ENCODE results near the gene OR1A2.

Gene OR1A2

DNA sequence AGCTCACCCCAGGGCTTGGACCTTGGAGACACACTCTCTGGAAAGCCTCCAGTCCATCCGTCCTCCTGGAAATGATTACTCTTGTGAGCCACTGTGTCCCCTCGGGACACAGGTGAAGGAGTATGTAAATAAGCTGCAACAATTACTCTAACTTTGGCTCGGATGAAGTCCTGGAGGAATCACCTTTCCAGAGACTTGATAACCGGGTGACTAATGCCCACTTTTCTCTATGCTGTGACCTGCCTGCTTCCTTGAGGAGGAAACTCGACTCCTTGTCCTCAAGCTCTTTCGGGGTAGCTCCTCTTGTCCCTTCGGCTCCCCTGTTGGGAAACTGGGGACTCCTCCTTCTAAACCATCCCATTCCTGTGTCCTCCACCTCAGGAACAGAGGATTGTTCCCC, 10.0 kb downstream of the OR1A2 start, which contains the start of gene OR1A1:
OR1A1 (plus strand) TSS at position 301 of the 400 bp plus-strand sequence. CDS start 7,954 bp downstream, outside the sequence.
- TF ChIP-seq TAF1 (IDR thresholded peaks at IDR 0.05; ENCODE audit: borderline replicate concordance, insufficient read depth, low read length) (no peak), SIN3A (IDR thresholded peaks at IDR 0.05; ENCODE audit: borderline replicate concordance, insufficient read depth, low read length) (no peak), POLR2AphosphoS5 (IDR thresholded peaks at IDR 0.05; ENCODE audit: low read depth, low read length) (no peak), FOXP2 (optimal IDR thresholded peaks at IDR 0.05; ENCODE audit: borderline replicate concordance, extremely low read depth, extremely low read length, insufficient read depth) (no peak)
- TF ChIP-seq, protein P1, sequence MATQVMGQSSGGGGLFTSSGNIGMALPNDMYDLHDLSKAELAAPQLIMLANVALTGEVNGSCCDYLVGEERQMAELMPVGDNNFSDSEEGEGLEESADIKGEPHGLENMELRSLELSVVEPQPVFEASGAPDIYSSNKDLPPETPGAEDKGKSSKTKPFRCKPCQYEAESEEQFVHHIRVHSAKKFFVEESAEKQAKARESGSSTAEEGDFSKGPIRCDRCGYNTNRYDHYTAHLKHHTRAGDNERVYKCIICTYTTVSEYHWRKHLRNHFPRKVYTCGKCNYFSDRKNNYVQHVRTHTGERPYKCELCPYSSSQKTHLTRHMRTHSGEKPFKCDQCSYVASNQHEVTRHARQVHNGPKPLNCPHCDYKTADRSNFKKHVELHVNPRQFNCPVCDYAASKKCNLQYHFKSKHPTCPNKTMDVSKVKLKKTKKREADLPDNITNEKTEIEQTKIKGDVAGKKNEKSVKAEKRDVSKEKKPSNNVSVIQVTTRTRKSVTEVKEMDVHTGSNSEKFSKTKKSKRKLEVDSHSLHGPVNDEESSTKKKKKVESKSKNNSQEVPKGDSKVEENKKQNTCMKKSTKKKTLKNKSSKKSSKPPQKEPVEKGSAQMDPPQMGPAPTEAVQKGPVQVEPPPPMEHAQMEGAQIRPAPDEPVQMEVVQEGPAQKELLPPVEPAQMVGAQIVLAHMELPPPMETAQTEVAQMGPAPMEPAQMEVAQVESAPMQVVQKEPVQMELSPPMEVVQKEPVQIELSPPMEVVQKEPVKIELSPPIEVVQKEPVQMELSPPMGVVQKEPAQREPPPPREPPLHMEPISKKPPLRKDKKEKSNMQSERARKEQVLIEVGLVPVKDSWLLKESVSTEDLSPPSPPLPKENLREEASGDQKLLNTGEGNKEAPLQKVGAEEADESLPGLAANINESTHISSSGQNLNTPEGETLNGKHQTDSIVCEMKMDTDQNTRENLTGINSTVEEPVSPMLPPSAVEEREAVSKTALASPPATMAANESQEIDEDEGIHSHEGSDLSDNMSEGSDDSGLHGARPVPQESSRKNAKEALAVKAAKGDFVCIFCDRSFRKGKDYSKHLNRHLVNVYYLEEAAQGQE (IDR thresholded peaks at IDR 0.05; ENCODE audit: insufficient read depth in 1 of 2, low read depth in 2 of 2, low read length in 2 of 2) = no peak

DNA sequence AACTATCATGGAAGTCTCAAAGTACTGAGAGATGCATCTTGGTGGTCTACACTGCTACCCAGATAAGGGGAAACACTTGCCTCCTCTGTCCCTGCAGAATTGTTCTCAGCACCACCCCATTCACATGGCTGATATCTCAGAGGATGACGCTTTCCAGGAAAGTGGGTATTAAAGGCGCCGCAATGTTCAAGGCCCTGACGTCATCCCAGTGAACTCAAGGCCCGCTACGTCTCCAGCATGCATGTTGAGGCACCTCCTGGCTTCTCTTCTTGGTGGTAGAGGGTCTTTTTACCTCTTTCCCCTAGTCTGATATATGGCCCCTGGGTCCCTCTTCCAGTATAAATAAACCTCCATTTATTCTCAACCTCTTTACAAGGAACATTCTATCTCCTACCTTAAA, 11.2 kb downstream of the OR1A2 start:
- TF ChIP-seq POLR2AphosphoS5 (IDR thresholded peaks at IDR 0.05; ENCODE audit: low read depth, low read length) (no peak), SIN3A (IDR thresholded peaks at IDR 0.05; ENCODE audit: borderline replicate concordance, insufficient read depth, low read length) (no peak), TAF1 (IDR thresholded peaks at IDR 0.05; ENCODE audit: borderline replicate concordance, insufficient read depth, low read length) (no peak), FOXP2 (optimal IDR thresholded peaks at IDR 0.05; ENCODE audit: borderline replicate concordance, extremely low read depth, extremely low read length, insufficient read depth) (no peak)
- TF ChIP-seq, protein P1 (IDR thresholded peaks at IDR 0.05; ENCODE audit: insufficient read depth in 1 of 2, low read depth in 2 of 2, low read length in 2 of 2) = no peak

DNA sequence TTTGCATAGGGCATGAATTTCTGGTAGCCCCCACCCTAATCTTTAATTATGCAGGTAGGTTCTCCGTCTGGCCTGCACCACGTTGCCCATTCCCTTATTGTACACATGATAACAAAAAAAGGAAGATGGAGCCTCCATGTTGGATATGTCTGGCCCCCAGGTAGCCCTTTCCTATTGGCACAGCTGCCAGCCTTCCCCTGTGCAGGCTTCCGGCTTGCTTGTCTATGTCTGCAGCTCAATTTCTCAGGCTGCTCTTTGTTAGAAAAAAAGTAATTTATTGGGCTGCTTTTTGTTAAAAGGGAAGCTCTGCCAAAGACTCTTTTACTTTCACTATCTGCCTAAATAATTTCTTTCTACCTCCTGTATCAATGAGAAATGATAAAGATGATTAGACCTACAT, 15.7 kb downstream of the OR1A2 start:
- TF ChIP-seq FOXP2 (optimal IDR thresholded peaks at IDR 0.05; ENCODE audit: borderline replicate concordance, extremely low read depth, extremely low read length, insufficient read depth) = no peak
- TF ChIP-seq, protein P1 (IDR thresholded peaks at IDR 0.05; ENCODE audit: insufficient read depth in 1 of 2, low read depth in 2 of 2, low read length in 2 of 2) = no peak
- TF ChIP-seq POLR2AphosphoS5 (IDR thresholded peaks at IDR 0.05; ENCODE audit: low read depth, low read length) = no peak
- no peak for TF ChIP-seq SIN3A (IDR thresholded peaks at IDR 0.05; ENCODE audit: borderline replicate concordance, insufficient read depth, low read length)
- no peak for TF ChIP-seq TAF1 (IDR thresholded peaks at IDR 0.05; ENCODE audit: borderline replicate concordance, insufficient read depth, low read length)

DNA sequence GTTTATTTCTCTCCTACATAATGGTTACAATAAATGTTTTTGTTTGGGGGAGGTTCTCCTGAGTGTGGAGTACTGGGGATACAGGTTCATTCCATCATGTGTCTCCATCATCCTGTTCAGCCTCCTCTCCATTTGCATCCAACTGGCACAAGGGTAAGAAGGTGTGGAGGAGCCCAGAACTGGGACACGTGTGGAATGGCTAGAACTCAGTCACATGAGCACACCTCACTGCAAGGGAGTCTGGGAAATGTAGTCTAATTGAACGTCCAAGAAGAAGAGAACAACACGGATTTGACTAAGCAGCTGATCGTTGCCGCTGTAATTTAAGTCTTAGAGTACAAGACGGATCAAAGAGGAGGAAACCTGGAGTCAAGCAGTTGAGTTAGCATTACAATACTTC, 16.3 kb downstream of the OR1A2 start:
- TF ChIP-seq TAF1 (IDR thresholded peaks at IDR 0.05; ENCODE audit: borderline replicate concordance, insufficient read depth, low read length) (no peak), FOXP2 (optimal IDR thresholded peaks at IDR 0.05; ENCODE audit: borderline replicate concordance, extremely low read depth, extremely low read length, insufficient read depth) (no peak), SIN3A (IDR thresholded peaks at IDR 0.05; ENCODE audit: borderline replicate concordance, insufficient read depth, low read length) (no peak), POLR2AphosphoS5 (IDR thresholded peaks at IDR 0.05; ENCODE audit: low read depth, low read length) (no peak)
- TF ChIP-seq, protein P1 (IDR thresholded peaks at IDR 0.05; ENCODE audit: insufficient read depth in 1 of 2, low read depth in 2 of 2, low read length in 2 of 2) = no peak

DNA sequence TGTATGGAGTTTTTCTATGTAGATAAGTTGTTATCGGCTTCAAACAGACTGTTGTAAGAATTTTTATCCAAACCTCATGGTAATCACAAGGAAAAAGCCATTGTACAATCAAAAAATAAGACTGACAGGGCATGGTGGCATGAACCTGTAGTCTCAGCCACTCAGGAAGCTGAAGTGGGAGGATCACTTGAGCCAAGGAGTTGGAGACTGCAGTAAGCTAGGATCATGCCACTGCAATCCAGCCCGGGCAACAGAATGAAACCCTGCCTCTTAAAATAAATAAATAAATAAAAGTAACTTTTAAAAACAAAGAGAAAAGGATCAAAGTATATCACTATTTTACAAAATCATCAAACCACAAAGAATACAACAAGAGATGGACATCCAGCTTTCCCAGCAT, 24.5 kb downstream of the OR1A2 start:
- no peak for TF ChIP-seq TAF1 (IDR thresholded peaks at IDR 0.05; ENCODE audit: borderline replicate concordance, insufficient read depth, low read length)
- TF ChIP-seq, protein P1 (IDR thresholded peaks at IDR 0.05; ENCODE audit: insufficient read depth in 1 of 2, low read depth in 2 of 2, low read length in 2 of 2) = no peak
- no peak for TF ChIP-seq POLR2AphosphoS5 (IDR thresholded peaks at IDR 0.05; ENCODE audit: low read depth, low read length)
- TF ChIP-seq FOXP2 (optimal IDR thresholded peaks at IDR 0.05; ENCODE audit: borderline replicate concordance, extremely low read depth, extremely low read length, insufficient read depth) = no peak
- no peak for TF ChIP-seq SIN3A (IDR thresholded peaks at IDR 0.05; ENCODE audit: borderline replicate concordance, insufficient read depth, low read length)
